HPDE6-E6E7 (cell line): ENCODE measurements around the gene PAX3.
"Not testable (repeated sequence)": the region's sequence is repeated elsewhere in the genome, so short reads cannot be mapped to it uniquely, and the experiment has no call there.

Experiments used
- DNase-seq: peaks from one replicate; pipeline ENCODE4 v3.0.0; 2011; ENCODE audit warnings: missing footprints; ENCODE audit errors: extremely low spot score

The PAX3 gene

GRCh38 chr2:222214885-222215284 lies 83.9 kb downstream of the PAX3 start:
- DNase-seq: no peak

GRCh38 chr2:222213049-222213448 lies 85.7 kb downstream of the PAX3 start:
- no peak for DNase-seq

DNA sequence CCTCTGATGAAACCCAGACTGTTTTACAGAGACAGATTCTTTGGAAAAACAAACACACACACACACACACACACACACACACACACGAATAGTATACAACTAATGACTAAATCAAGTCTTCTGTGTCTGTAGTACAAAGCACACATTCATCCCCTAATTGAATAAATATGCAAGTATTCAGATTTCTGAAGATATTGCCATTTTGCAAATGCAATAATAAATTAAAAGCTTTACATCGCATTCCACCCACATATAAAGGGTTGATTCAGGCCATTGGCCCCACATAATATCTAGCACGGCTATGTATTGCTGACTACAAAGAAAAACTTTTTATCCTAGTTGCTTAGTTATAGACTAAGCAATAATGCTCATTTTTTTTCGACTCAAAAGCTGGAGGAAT lies 86.2 kb downstream of the PAX3 start:
- DNase-seq: no peak

DNA sequence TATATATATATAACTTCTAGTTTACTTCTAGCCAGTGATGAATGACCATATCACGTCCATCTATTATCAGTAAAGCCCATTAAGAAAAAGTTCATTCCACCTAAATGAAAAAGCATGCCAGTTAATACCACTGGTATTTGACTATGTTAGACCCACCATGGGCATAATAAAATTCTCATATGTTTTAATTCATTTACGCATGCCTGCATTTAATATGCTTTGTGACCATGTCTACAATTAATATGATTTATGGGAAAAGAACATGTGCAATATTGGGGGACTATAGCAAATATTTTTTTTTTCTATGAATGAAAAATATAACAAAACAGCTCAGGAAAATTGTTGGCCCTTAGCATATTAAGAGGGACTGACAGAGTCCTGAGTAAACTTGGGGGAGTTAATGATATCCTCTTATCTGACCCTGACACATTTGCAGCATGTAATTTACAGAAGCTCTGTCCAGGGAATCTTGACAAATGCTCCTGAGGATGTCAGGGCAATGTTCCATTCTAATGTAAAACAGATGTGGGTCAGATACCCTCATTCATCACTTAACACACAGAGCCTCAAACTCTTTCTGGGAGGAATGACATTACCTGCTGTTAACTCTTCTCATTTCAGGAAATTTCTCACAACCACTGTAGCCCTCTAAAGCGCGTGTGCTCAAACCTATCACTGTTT lies 90.6 kb downstream of the PAX3 start:
- no peak for DNase-seq

DNA sequence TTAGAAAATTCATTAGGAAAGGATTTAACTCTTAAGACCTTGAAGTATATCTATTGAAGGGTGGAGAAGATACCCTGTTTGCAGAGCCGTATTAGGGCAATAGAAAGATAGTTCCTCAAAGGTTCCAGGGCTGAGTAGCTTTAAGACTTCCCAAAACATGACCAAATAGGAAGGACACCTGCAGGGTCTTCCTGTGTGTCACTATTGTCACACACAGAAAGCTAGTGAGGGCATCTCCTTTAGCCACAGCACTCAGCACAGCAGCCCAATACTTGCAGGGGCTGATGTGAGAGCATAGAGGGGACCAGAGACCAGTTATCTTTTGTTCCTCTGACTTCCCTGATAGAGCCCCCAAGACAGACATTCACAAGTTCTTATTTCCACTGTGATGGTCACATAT lies 93.7 kb downstream of the PAX3 start:
- no peak for DNase-seq

DNA sequence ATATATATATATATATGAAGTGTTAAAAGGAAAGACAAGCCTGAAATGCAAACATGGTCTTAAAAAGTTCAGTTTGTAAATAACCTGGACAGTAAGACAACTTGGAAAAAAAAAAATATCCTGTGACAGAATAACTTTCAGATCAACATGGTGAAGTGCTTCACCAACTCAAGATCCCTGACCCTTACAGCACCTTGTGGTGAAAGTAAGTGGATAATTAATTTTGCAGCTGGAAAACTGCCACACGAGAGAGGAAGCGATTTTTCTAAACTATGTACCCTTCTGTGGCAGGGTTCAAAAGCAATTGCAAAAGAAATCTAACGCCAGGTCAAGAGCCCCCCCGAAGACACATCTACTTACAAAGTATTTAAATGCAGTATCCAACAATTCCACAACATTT lies 95.8 kb downstream of the PAX3 start:
- no peak for DNase-seq

DNA sequence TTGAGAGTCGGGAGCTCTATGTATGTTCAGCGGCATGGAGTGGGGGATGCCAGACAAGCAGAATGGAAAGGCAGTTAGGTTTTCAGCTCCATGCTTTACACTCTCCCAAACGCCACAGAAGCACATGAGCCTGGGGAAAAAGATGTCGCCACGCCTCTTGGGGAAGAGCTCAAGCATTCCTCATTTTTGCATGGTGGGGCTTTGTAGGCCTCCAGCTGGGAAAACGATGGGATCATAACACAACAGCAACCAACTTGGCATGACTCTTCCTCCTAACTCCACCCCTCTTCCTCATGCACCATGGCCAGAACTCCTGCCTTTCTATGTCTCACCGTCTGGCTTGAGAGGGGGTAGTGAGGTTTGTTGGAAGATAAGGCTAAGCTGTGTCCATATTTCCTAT lies 102.6 kb downstream of the PAX3 start:
- DNase-seq: no peak

GRCh38 chr2:222194669-222195068 lies 104.1 kb downstream of the PAX3 start:
- no peak for DNase-seq

DNA sequence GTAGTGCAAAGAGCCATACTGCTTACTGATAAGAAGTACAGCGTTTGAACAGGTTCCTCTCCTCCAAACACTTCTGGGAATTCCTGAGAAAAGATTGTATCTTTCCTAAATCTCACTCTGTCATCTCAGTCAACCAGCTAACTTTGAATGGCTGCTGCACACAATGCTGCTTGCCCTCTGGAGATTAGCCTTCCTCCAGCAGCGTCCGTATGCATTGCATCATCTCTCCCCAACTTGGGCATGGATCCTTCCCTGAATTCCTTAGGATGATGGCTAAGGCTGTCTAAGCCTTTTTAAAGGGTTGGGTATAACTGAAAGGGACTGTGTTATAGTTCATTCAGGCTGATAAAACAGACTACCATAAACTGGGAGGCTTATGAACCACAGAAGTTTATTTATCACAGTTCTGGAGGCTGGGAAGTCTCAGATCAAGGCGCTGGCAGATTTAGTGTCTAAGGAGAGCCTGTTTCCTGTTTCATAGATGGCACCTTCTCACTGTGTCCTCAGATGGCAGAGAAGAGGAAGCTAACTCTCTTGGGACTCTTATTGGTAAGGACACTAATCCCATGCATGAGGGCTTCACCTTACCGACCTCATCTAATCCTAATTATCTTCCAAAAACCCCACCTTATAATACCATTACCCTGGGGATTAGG lies 105.3 kb downstream of the PAX3 start:
- DNase-seq: no peak

DNA sequence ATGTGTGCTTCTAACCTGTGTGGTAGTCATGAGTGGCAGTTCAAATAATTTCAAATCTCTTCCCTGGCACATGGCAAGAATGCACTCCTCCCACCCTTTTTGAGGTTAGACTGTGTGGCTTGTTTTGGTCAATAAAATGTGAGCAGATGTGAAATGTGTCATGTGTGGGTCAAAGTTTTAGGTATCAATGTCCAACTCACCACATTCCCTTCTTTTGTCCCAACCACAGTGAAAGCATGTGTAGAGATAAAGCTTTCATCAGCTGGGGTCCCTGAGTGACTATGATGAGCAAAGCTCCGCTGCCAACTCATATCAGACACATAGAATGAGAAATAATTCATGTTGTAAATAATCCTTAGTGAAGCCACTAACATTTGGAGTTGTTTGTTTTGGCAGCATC lies 118.2 kb downstream of the PAX3 start:
- no peak for DNase-seq

DNA sequence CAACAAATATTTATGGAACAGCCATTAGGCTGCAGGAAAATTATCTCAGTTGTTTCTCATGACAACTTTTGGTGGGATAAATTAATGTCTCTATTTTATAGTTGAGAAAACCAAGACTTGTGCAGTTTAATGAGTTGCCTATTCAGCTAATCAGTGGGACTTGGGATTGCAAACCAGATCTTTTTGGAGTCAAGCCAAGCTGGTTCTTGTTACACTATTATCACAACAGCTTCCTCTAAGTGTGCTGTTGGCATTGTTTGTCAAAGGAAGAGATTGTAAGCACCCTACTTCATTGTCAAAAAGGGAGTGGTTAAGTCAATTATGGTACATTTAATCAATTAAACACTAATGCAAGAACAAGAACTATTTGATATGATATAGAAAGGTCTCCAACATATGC lies 119.2 kb downstream of the PAX3 start:
- no peak for DNase-seq

- no peak for DNase-seq
These were observed 120.3 kb downstream of the PAX3 start for GRCh38 chr2:222178450-222178849.

DNA sequence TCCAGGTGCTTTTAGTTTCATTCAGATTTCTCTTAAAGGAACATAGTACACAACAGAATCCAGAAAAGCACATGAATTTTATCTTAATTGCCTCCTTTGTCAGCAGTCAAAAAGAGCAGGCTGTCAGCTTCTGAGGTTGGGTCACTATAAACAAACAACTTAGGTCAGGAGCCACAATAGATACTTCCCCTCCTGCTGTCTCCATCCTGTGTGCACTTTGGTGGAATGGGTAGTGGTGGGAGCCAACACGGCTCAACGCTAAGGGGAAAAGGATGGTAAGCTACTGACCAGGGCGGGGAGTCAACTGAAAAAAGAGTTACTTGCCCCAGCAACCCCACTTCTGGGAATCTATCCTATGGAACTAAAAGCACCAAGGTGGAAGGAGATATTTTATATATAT lies 121.9 kb downstream of the PAX3 start:
- no peak for DNase-seq

DNA sequence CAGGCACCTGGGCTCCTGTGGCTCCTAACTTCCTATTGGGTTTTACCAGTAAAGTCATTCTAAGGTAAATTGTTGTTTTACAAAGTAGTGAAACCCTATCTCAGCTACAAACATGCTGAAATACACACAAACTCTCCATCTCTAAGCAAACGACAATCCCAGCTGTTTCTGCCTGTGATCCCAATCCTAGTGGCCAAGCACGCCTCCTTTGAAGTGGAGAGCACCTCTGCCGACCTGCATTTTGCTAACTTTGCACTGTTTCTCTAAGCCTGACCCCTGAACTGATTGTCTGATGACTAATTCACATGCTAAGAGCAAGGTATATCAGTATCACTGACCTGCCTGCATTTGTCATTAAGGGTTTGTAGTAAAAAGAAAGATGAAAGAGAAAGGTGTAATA lies 124.3 kb downstream of the PAX3 start:
- no peak for DNase-seq

DNA sequence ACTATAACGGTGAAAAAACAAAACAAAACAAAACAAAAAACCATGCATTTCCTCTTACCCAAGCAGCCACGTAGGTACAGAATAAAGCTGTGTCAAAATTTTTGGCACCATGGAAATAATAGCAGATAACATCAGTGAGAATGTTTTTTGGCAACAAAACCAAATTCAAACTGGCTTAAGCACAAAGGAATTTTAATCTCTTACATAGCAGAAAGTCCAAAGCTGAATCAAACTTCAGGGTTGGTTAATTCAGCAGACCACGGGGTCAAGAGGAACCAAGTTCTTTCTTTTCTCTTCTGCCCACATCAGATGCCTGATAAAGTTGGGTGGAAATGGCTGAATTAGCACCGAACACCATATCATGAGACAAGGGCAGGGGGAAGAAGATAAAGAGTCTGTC lies 129.5 kb downstream of the PAX3 start:
- no peak for DNase-seq

DNA sequence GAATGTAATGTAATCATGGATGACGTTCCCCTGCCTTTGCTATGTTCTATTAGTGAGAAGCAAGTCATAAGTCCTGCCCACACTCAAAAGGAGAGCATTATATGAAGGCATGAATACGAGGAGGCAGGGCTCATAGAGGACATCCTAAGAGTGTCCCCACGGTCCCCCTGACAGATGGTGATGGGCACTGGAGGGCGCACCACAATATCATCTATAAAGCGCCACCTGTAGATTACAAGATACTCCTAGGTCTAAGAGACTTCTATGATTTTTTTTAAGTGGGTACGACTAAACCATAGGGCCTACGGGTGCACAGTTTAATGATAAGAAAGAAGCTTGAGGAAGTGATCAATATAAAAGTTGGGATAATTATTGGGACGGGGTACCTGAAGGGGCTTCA lies 131.0 kb downstream of the PAX3 start:
- DNase-seq: no peak

- DNase-seq: no peak
These were observed 137.9 kb downstream of the PAX3 start for GRCh38 chr2:222160944-222161343.

DNA sequence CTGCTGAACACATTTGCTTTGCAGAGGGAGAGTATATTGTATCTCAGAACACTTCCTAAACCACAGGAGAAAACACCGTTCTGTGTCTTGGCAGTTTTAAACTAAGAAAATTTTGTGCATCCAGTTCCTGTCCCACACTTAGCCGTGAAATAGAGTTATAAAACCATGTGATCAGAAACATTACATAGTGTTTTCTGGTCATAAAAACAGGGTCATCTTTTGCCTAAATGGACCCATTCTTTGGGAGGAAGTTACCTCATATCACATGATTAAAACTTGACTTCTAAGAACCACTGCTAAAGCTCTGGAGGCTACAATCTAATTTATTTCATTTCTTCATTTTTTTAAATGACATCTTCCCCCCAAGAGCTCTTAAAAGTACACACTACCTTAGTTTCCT lies 138.7 kb downstream of the PAX3 start:
- DNase-seq: no peak

DNA sequence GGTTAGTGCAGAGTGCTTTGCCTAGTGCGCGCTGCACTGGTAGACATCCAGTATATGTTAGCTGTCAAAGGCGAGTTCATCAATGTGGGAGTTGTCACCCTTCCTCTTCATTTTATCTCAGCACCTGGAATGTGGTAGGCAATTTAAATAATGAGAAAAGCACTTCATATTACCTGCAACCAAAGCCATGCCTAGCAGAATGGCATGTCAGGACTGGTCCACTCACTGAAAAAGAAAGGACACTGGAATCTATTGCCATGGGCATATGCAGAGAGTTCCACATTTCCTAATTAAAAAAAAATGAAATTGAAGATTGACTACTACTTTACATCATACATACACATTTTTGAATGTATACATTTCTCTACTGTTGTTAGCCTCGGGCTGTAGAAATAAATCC lies 139.6 kb downstream of the PAX3 start:
- no peak for DNase-seq

- DNase-seq: not testable (repeated sequence)
These were observed 143.7 kb downstream of the PAX3 start for GRCh38 chr2:222155003-222155664.
